K562 (cell line): Measurements from ENCODE around the gene COPS6. TPM values are rescaled to one million over a fixed set of nuclear protein-coding genes. Genes with fewer than 3 reads are reported as not detected.

Experiments used
- ATAC-seq: fragments of 200-7000 bp; cut with Tn5 transposase; 3 replicates; pipeline ENCODE4 v1.9.1; 2020; ENCODE audit warnings: moderate library complexity
- BruUV-seq: library from RNA; stranded (reverse); fragments of 400-500 nt; replicated peaks from 2 replicates; lab custom pipeline; 2021; lab: Mats Ljungman, UMichigan
- CTCF ChIA-PET: fragments of 300-600 bp; formaldehyde crosslinking; extraction: SDS; loops from one replicate; lab custom pipeline; 2021; ENCODE audit warnings: low intra/inter-chr PET ratio; lab: Yijun Ruan, JAX
- POLR2A ChIA-PET: fragments of 300-600, 350-650 bp; sonication (Branson Sonifier 250); formaldehyde crosslinking; extraction: SDS; loops from one replicate; lab custom pipeline; 2021; ENCODE audit warnings: antibody characterized with exemption, inconsistent platforms; lab: Yijun Ruan, JAX
- DNase-seq, 4 experiments: peaks; one replicate each; pipeline versions ENCODE4 v3.0.0 to v3.0.0-alpha.2; 2011 to 2018; ENCODE audit warnings: low spot score in 3 of 4, mixed read lengths in 3 of 4; ENCODE audit errors: extremely low read depth in 1 of 4
- FAIRE-seq: peaks from 2 replicates; lab custom pipeline; 2011; peaks lifted over from hg19 to GRCh38; lab: Jason Lieb, UNC
- H2AFZ ChIP-seq: 2 replicates; pipeline ENCODE4 v1.6.0; 2011; ENCODE audit warnings: low read depth, low read length, control low read depth, inconsistent platforms
- H3K27ac ChIP-seq: fragments of 200-600 bp; 3 replicates; pipeline ENCODE4 v1.8.0; 2011; ENCODE audit warnings: low read depth, mild to moderate bottlenecking, control low read depth, inconsistent platforms, low read length, moderate library complexity, mixed read lengths; ENCODE audit errors: extremely low read depth
- H3K27me3 ChIP-seq, 2 experiments: fragments of 300-600 bp in 1 of 2; 2 replicates in 1 of 2; 3 replicates in 1 of 2; pipeline versions ENCODE4 v1.6.0 to v1.8.0; 2011; ENCODE audit warnings: inconsistent platforms in 2 of 2, low read length in 2 of 2, mild to moderate bottlenecking in 1 of 2, mixed read lengths in 1 of 2, moderate library complexity in 1 of 2; ENCODE audit not compliant: control insufficient read depth in 2 of 2, insufficient read depth in 2 of 2
- H3K36me3 ChIP-seq: fragments of 300-600 bp; 3 replicates; pipeline ENCODE4 v1.8.0; 2011; ENCODE audit warnings: mild to moderate bottlenecking, low read length, inconsistent platforms; ENCODE audit not compliant: control insufficient read depth, insufficient read depth
- H3K4me1 ChIP-seq, 2 experiments: fragments of 200-600 bp in 1 of 2; replicated peaks in 1 of 2; 2 replicates in 1 of 2; 3 replicates in 1 of 2; pipeline versions ENCODE4 v1.5.1 to v1.8.0; 2011; ENCODE audit warnings: inconsistent platforms in 2 of 2, low read length in 2 of 2, mild to moderate bottlenecking in 1 of 2, mixed read lengths in 1 of 2, moderate library complexity in 1 of 2; ENCODE audit not compliant: control insufficient read depth in 2 of 2, insufficient read depth in 2 of 2
- H3K4me2 ChIP-seq: 2 replicates; pipeline ENCODE4 v1.6.1; 2011; ENCODE audit warnings: low read length, control low read depth, inconsistent platforms, mixed read lengths; ENCODE audit not compliant: insufficient read depth
- H3K4me3 ChIP-seq: fragments of 200-600 bp; sonication (generic), shearing (Covaris generic); 2 replicates; pipeline ENCODE4 v1.5.1; 2016; ENCODE audit warnings: control low read depth, inconsistent platforms
- H3K79me2 ChIP-seq: fragments of 200-600 bp; 3 replicates; pipeline ENCODE4 v1.8.0; 2011; ENCODE audit warnings: low read length, inconsistent platforms; ENCODE audit not compliant: control insufficient read depth, insufficient read depth
- H3K9ac ChIP-seq, 2 experiments: 2 replicates each; pipeline versions ENCODE4 v1.6.0 to v1.6.1; 2011; ENCODE audit warnings: low read depth in 2 of 2, low read length in 2 of 2, control low read depth in 1 of 2, inconsistent platforms in 1 of 2, mild to moderate bottlenecking in 1 of 2, mixed read lengths in 1 of 2; ENCODE audit not compliant: insufficient read depth in 1 of 2
- H3K9me1 ChIP-seq: one replicate; pipeline ENCODE4 v1.6.0; 2011; ENCODE audit warnings: inconsistent platforms, mild to moderate bottlenecking, low read length, moderate library complexity; ENCODE audit not compliant: control insufficient read depth, insufficient read depth
- H3K9me3 ChIP-seq: replicated peaks from 2 replicates; pipeline ENCODE4 v1.5.1; 2011; ENCODE audit warnings: low read depth, low read length, inconsistent platforms; ENCODE audit not compliant: control insufficient read depth, insufficient read depth
- H4K20me1 ChIP-seq: replicated peaks from 2 replicates; pipeline ENCODE4 v1.6.1; 2011; ENCODE audit warnings: low read length, inconsistent platforms, mixed read lengths; ENCODE audit not compliant: control insufficient read depth, insufficient read depth
- ATF7 ChIP-seq: fragments of 450-650 bp; IDR thresholded peaks from 2 replicates; pipeline ENCODE4 v1.7.1; 2014; ENCODE audit warnings: mild to moderate bottlenecking, moderate library complexity
- CBFB ChIP-seq: sonication (generic); formaldehyde crosslinking; IDR thresholded peaks from 2 replicates; pipeline ENCODE4 v1.4.0; 2020; ENCODE audit warnings: mild to moderate bottlenecking, missing genetic modification reagents
- CBX1 ChIP-seq: sonication (generic); IDR thresholded peaks from 2 replicates; pipeline ENCODE4 v1.6.1; 2016; ENCODE audit warnings: antibody characterized with exemption, low read depth, mild to moderate bottlenecking
- EWSR1 ChIP-seq: fragments of 450-650 bp; IDR thresholded peaks from 2 replicates; pipeline ENCODE4 v1.6.1; 2018; ENCODE audit warnings: borderline replicate concordance, mild to moderate bottlenecking, low read depth, moderate library complexity; ENCODE audit not compliant: partially characterized antibody
- JUND ChIP-seq, 2 experiments: IDR thresholded peaks; 2 replicates in 1 of 2; 3 replicates in 1 of 2; pipeline ENCODE4 v1.6.1; 2011; ENCODE audit warnings: borderline replicate concordance in 2 of 2, low read depth in 2 of 2, low read length in 2 of 2, improper control_type of control experiment in 1 of 2, missing biosample characterization in 1 of 2, missing genetic modification characterization in 1 of 2, missing genetic modification reagents in 1 of 2
- PHB2 ChIP-seq: fragments of 450-650 bp; IDR thresholded peaks from 2 replicates; pipeline ENCODE4 v1.6.1; 2017; ENCODE audit warnings: low read depth
- PTTG1 ChIP-seq: fragments of 450-650 bp; IDR thresholded peaks from 2 replicates; pipeline ENCODE4 v1.6.1; 2016; ENCODE audit warnings: low read depth, mild to moderate bottlenecking, missing genetic modification characterization, missing compliant biosample characterization
- RBM25 ChIP-seq: fragments of 200-400 bp; formaldehyde crosslinking; IDR thresholded peaks from 2 replicates; pipeline ENCODE4 v1.6.1; 2018; ENCODE audit warnings: low read length, low read depth, moderate library complexity; ENCODE audit not compliant: severe bottlenecking
- RERE ChIP-seq: sonication (generic); formaldehyde crosslinking; IDR thresholded peaks from 2 replicates; pipeline ENCODE4 v1.8.0; 2023; ENCODE audit warnings: missing genetic modification reagents, mild to moderate bottlenecking, borderline replicate concordance
- SP1 ChIP-seq: sonication (generic); formaldehyde crosslinking; IDR thresholded peaks from 2 replicates; pipeline ENCODE4 v1.8.1; 2022; ENCODE audit warnings: mild to moderate bottlenecking, missing genetic modification reagents
- ZC3H4 ChIP-seq: sonication (generic); formaldehyde crosslinking; IDR thresholded peaks from 2 replicates; pipeline ENCODE4 v1.9.0; 2021; ENCODE audit warnings: missing genetic modification reagents, borderline replicate concordance
- ZFP30 ChIP-seq: fragments of 250-450 bp; sonication (Bioruptor Pico); IDR thresholded peaks from 2 replicates; pipeline ENCODE4 v1.8.0; 2022; ENCODE audit warnings: moderate library complexity, mild to moderate bottlenecking, inconsistent platforms, borderline replicate concordance
- ZNF143 ChIP-seq: sonication (generic); formaldehyde crosslinking; IDR thresholded peaks from 2 replicates; pipeline ENCODE4 v1.9.0; 2022; ENCODE audit warnings: mild to moderate bottlenecking, missing genetic modification reagents
- ZNF23 ChIP-seq: fragments of 250-450 bp; sonication (Bioruptor Pico); IDR thresholded peaks from 2 replicates; pipeline ENCODE4 v1.4.0; 2020; ENCODE audit warnings: mild to moderate bottlenecking
- ZNF507 ChIP-seq: conservative IDR thresholded peaks from 2 replicates; pipeline ENCODE4 v1.6.1; 2017; ENCODE audit warnings: missing genetic modification characterization, missing compliant biosample characterization
- ZNF830 ChIP-seq: fragments of 250-450 bp; sonication (Bioruptor Pico); IDR thresholded peaks from 2 replicates; pipeline ENCODE4 v1.5.0; 2021; ENCODE audit warnings: mild to moderate bottlenecking
- WGBS: fragments of 100-300 bp; shearing (Covaris generic); methylation state at CpG from one replicate; pipeline ENCODE4 v1.1.6; 2016; ENCODE audit warnings: low coverage, mixed read lengths; ENCODE audit not compliant: insufficient coverage; ENCODE audit errors: missing lambda C conversion rate; 5-methylcytosine and 5-hydroxymethylcytosine counted together
- in situ Hi-C: fragments of 300-500 bp; cut with MboI; formaldehyde crosslinking; loops from 4 replicates; pipeline ENCODE4 v1.15.0; 2018; ENCODE audit warnings: inconsistent platforms, mixed read lengths
- intact Hi-C: fragments of 100-400 bp; cut with micrococcal nuclease; formaldehyde crosslinking; loops from 2 replicates; pipeline ENCODE4 v1.14.2; 2022
- polyA plus RNA-seq, 8 experiments: library from polyadenylated mRNA; depleted of rRNA in 4 of 8; stranded (reverse) in 5 of 8; unstranded in 3 of 8; fragments of >200 nt; fragmentation: Nextera tagmentation in 2 of 8; fragmentation: Illumina TruSeq in 1 of 8; extraction: Ambion mirVana in 2 of 8; extraction: Trizol in 1 of 8; gene quantifications; 2 replicates each; pipeline versions ENCODE4 v1.2.1 to v1.2.3, GENCODE V29; 2011 to 2014; ENCODE audit warnings: inconsistent platforms in 1 of 8, missing spikeins in 1 of 8
- total RNA-seq, 7 experiments: library from RNA; depleted of rRNA in 6 of 7; stranded (reverse); fragments of >200 nt in 6 of 7; fragmentation: Illumina TruSeq in 2 of 7; extraction: Trizol in 2 of 7; gene quantifications; 2 replicates each; pipeline versions ENCODE4 v1.2.1 to v1.2.3, GENCODE V29; 2011 to 2021; ENCODE audit warnings: low replicate concordance in 1 of 7

COPS6 gene
- total and polyA plus RNA-seq, 9 of the 15 experiments (the other 6 are each of a cell fraction or from before 2014, with no cell fraction given): 63.0 to 331 (median 168) TPM

GRCh38 chr7:100127866-100128636 is 39.3 kb downstream of the COPS6 start:
- no peaks in the 10 kb centered on the region for H4K20me1 ChIP-seq
- H3K27me3 ChIP-seq: no peaks in the 10 kb centered on the region; a peak in 1 of 5 replicates
- H3K9me3 ChIP-seq: no peaks in the 10 kb centered on the region
- H3K4me3 ChIP-seq: peak overlapping the region; percentile 74
- peaks cover 28 to 51% of the 10 kb centered on the region in 2 experiments for H3K4me1 ChIP-seq
- peaks cover 22% of the 10 kb centered on the region for H3K79me2 ChIP-seq
- ChIA-PET CTCF (interaction anchor here (0.5 to 0.9 kb wide), 3 partner anchors 199 to 216 kb away, joined by 3 read pairs; no protein-coding TSS in a partner anchor), POLR2A (interaction anchor here (0.6 to 1.9 kb wide), 8 partner anchors 10 to 584 kb away, joined by 3 to 7 read pairs (median 3); partner anchors contain the start of gene LAMTOR4)
- H3K4me2 ChIP-seq: peak overlapping the region; percentile 94
- H3K9me1 ChIP-seq: no peaks in the 10 kb centered on the region
- no peak for ATAC-seq
- H3K27ac ChIP-seq: peak overlapping the region; percentile 97; the same call in 2 of the 3 replicates
- intact Hi-C loops (loop anchor here (1.0 to 5.0 kb wide), 4 partner anchors 27 to 151 kb away; partner anchors contain the start of genes AP4M1, AZGP1, MCM7 and ZSCAN21), in situ Hi-C loops (loop anchor here (5.0 kb wide), 2 partner anchors 136 to 211 kb away; partner anchors contain the start of gene TRIM4)
- H3K9ac ChIP-seq: peak overlapping the region; percentile 92 to 100; a peak in 3 of 4 replicates
- DNase-seq: peak in 1 of 4 experiments; percentile 15
- no TSS peak for BruUV-seq
- 46% methylated on average over 32 of the region's 37 CpGs for WGBS
- FAIRE-seq: no peak
- H2AFZ ChIP-seq: peak overlapping the region; percentile 97
- H3K36me3 ChIP-seq: no peaks in the 10 kb centered on the region
- no peak for TF ChIP-seq ATF7
- TF ChIP-seq SP1 (CRISPR knock-in tag): peak; percentile 23; the same call in 1 of the 2 replicates
- 0 out of 2 replicates have a peak, but pooled peaks have one; percentile 72 for TF ChIP-seq ZC3H4 (CRISPR knock-in tag)
- 0 out of 2 replicates have a peak, but pooled peaks have one; percentile 88 for TF ChIP-seq RERE (CRISPR knock-in tag)
- no peak for TF ChIP-seq ZNF507 (tag)
- no peak for TF ChIP-seq EWSR1
- no peak for TF ChIP-seq ZNF830 (CRISPR knock-in tag)
- TF ChIP-seq ZNF143 (CRISPR knock-in tag): 0 out of 2 replicates have a peak, but pooled peaks have one; percentile 25
- no peak for TF ChIP-seq RBM25
- no peak for TF ChIP-seq JUND (IDR thresholded peaks at IDR 0.05; ENCODE audit: borderline replicate concordance, low read depth, low read length)
- TF ChIP-seq JUND (tag; IDR thresholded peaks at IDR 0.05; ENCODE audit: borderline replicate concordance, low read depth, low read length): no peak
- no peak for TF ChIP-seq ZNF23
- TF ChIP-seq CBX1: no peak
- TF ChIP-seq ZFP30: no peak
- no peak for TF ChIP-seq PTTG1
- TF ChIP-seq CBFB (CRISPR knock-in tag): 0 out of 2 replicates have a peak, but pooled peaks have one; percentile 43
- TF ChIP-seq PHB2: no peak
